ENCODE measurements around the gene PHF21A.

The PHF21A gene

GRCh38 chr11:45933846-45934579 lies 187.2 kb downstream of the PHF21A start:
- no peaks in the 10 kb centered on the region for H3K27me3 ChIP-seq (ENCODE audit: control insufficient read depth, insufficient read depth, low read length)
- H3K4me1 ChIP-seq (ENCODE audit: control insufficient read depth, insufficient read depth, low read length), result peaks cover 9% of the 10 kb centered on the region; the same call in 1 of the 2 replicates
- no peak overlapping the region for H3K27ac ChIP-seq (ENCODE audit: low read depth, low read length)
- peaks cover 52% of the 10 kb centered on the region for H3K36me3 ChIP-seq (ENCODE audit: control insufficient read depth, insufficient read depth, low read length)
- H3K4me3 ChIP-seq (ENCODE audit: low read depth, low read length), result no peak overlapping the region
- no peaks in the 10 kb centered on the region for H3K9me3 ChIP-seq (ENCODE audit: control insufficient read depth, insufficient read depth, low read depth, low read length)
- no peak overlapping the region for H3K9ac ChIP-seq (ENCODE audit: low read length)

- Histone ChIP-seq H3K9ac (ENCODE audit: low read length) (no peak overlapping the region), H3K4me1 (ENCODE audit: control insufficient read depth, insufficient read depth, low read length) (peaks cover 6% of the 10 kb centered on the region; the same call in 1 of the 2 replicates), H3K36me3 (ENCODE audit: control insufficient read depth, insufficient read depth, low read length) (peaks cover 56% of the 10 kb centered on the region), H3K4me3 (ENCODE audit: low read depth, low read length) (no peak overlapping the region), H3K9me3 (ENCODE audit: control insufficient read depth, insufficient read depth, low read depth, low read length) (no peaks in the 10 kb centered on the region), H3K27ac (ENCODE audit: low read depth, low read length) (no peak overlapping the region), H3K27me3 (ENCODE audit: control insufficient read depth, insufficient read depth, low read length) (no peaks in the 10 kb centered on the region)
These were observed 188.0 kb downstream of the PHF21A start for GRCh38 chr11:45933131-45933831.

- Histone ChIP-seq H3K27ac (ENCODE audit: low read depth, low read length) (no peak overlapping the region), H3K4me3 (ENCODE audit: low read depth, low read length) (no peak overlapping the region), H3K36me3 (ENCODE audit: control insufficient read depth, insufficient read depth, low read length) (peaks cover 66% of the 10 kb centered on the region), H3K9ac (ENCODE audit: low read length) (no peak overlapping the region), H3K9me3 (ENCODE audit: control insufficient read depth, insufficient read depth, low read depth, low read length) (no peaks in the 10 kb centered on the region), H3K27me3 (ENCODE audit: control insufficient read depth, insufficient read depth, low read length) (no peaks in the 10 kb centered on the region), H3K4me1 (ENCODE audit: control insufficient read depth, insufficient read depth, low read length) (no peaks in the 10 kb centered on the region)
These were observed 189.0 kb downstream of the PHF21A start for GRCh38 chr11:45932217-45932616.

- no peak overlapping the region for H3K4me3 ChIP-seq (ENCODE audit: low read depth, low read length)
- no peaks in the 10 kb centered on the region for H3K27me3 ChIP-seq (ENCODE audit: control insufficient read depth, insufficient read depth, low read length)
- no peak overlapping the region for H3K9ac ChIP-seq (ENCODE audit: low read length)
- peaks cover 68% of the 10 kb centered on the region for H3K36me3 ChIP-seq (ENCODE audit: control insufficient read depth, insufficient read depth, low read length)
- no peaks in the 10 kb centered on the region for H3K9me3 ChIP-seq (ENCODE audit: control insufficient read depth, insufficient read depth, low read depth, low read length)
- H3K4me1 ChIP-seq (ENCODE audit: control insufficient read depth, insufficient read depth, low read length), result no peaks in the 10 kb centered on the region
- H3K27ac ChIP-seq (ENCODE audit: low read depth, low read length), result no peak overlapping the region
These were observed 189.5 kb downstream of the PHF21A start for GRCh38 chr11:45931739-45932138.

- H3K9ac ChIP-seq (ENCODE audit: low read length), result no peak overlapping the region
- H3K27me3 ChIP-seq (ENCODE audit: control insufficient read depth, insufficient read depth, low read length), result no peaks in the 10 kb centered on the region
- H3K4me3 ChIP-seq (ENCODE audit: low read depth, low read length), result no peak overlapping the region
- no peaks in the 10 kb centered on the region for H3K9me3 ChIP-seq (ENCODE audit: control insufficient read depth, insufficient read depth, low read depth, low read length)
- H3K36me3 ChIP-seq (ENCODE audit: control insufficient read depth, insufficient read depth, low read length), result peaks cover 69% of the 10 kb centered on the region
- H3K27ac ChIP-seq (ENCODE audit: low read depth, low read length), result no peak overlapping the region
- H3K4me1 ChIP-seq (ENCODE audit: control insufficient read depth, insufficient read depth, low read length), result no peaks in the 10 kb centered on the region
These were observed 190.2 kb downstream of the PHF21A start for GRCh38 chr11:45930951-45931570.

GRCh38 chr11:45930031-45930794 lies 191.0 kb downstream of the PHF21A start:
- H3K36me3 ChIP-seq (ENCODE audit: control insufficient read depth, insufficient read depth, low read length), result peaks cover 66% of the 10 kb centered on the region
- H3K4me3 ChIP-seq (ENCODE audit: low read depth, low read length), result no peak overlapping the region
- no peaks in the 10 kb centered on the region for H3K4me1 ChIP-seq (ENCODE audit: control insufficient read depth, insufficient read depth, low read length)
- no peaks in the 10 kb centered on the region for H3K27me3 ChIP-seq (ENCODE audit: control insufficient read depth, insufficient read depth, low read length)
- no peaks in the 10 kb centered on the region for H3K9me3 ChIP-seq (ENCODE audit: control insufficient read depth, insufficient read depth, low read depth, low read length)
- no peak overlapping the region for H3K27ac ChIP-seq (ENCODE audit: low read depth, low read length)
- H3K9ac ChIP-seq (ENCODE audit: low read length), result no peak overlapping the region

GRCh38 chr11:45929486-45930030 lies 191.7 kb downstream of the PHF21A start:
- peaks cover 59% of the 10 kb centered on the region for H3K36me3 ChIP-seq (ENCODE audit: control insufficient read depth, insufficient read depth, low read length)
- no peaks in the 10 kb centered on the region for H3K4me1 ChIP-seq (ENCODE audit: control insufficient read depth, insufficient read depth, low read length)
- no peak overlapping the region for H3K9ac ChIP-seq (ENCODE audit: low read length)
- peaks cover 3% of the 10 kb centered on the region; the same call in 1 of the 2 replicates for H3K27me3 ChIP-seq (ENCODE audit: control insufficient read depth, insufficient read depth, low read length)
- H3K27ac ChIP-seq (ENCODE audit: low read depth, low read length), result no peak overlapping the region
- H3K4me3 ChIP-seq (ENCODE audit: low read depth, low read length), result no peak overlapping the region
- no peaks in the 10 kb centered on the region for H3K9me3 ChIP-seq (ENCODE audit: control insufficient read depth, insufficient read depth, low read depth, low read length)

GRCh38 chr11:45928535-45929215 lies 192.6 kb downstream of the PHF21A start:
- H3K27me3 ChIP-seq (ENCODE audit: control insufficient read depth, insufficient read depth, low read length), result peaks cover 10% of the 10 kb centered on the region; the same call in 1 of the 2 replicates
- H3K4me3 ChIP-seq (ENCODE audit: low read depth, low read length), result no peak overlapping the region
- H3K9ac ChIP-seq (ENCODE audit: low read length), result no peak overlapping the region
- H3K9me3 ChIP-seq (ENCODE audit: control insufficient read depth, insufficient read depth, low read depth, low read length), result no peaks in the 10 kb centered on the region
- no peak overlapping the region for H3K27ac ChIP-seq (ENCODE audit: low read depth, low read length)
- H3K4me1 ChIP-seq (ENCODE audit: control insufficient read depth, insufficient read depth, low read length), result peaks cover 4% of the 10 kb centered on the region; the same call in 1 of the 2 replicates
- peaks cover 50% of the 10 kb centered on the region for H3K36me3 ChIP-seq (ENCODE audit: control insufficient read depth, insufficient read depth, low read length)

GRCh38 chr11:45927684-45928413 lies 193.4 kb downstream of the PHF21A start:
- Histone ChIP-seq H3K4me3 (ENCODE audit: low read depth, low read length) (no peak overlapping the region), H3K36me3 (ENCODE audit: control insufficient read depth, insufficient read depth, low read length) (peaks cover 42% of the 10 kb centered on the region), H3K9me3 (ENCODE audit: control insufficient read depth, insufficient read depth, low read depth, low read length) (no peaks in the 10 kb centered on the region), H3K9ac (ENCODE audit: low read length) (no peak overlapping the region), H3K27me3 (ENCODE audit: control insufficient read depth, insufficient read depth, low read length) (peaks cover 17% of the 10 kb centered on the region), H3K4me1 (ENCODE audit: control insufficient read depth, insufficient read depth, low read length) (peaks cover 4% of the 10 kb centered on the region; the same call in 1 of the 2 replicates), H3K27ac (ENCODE audit: low read depth, low read length) (no peak overlapping the region)

- Histone ChIP-seq H3K27me3 (ENCODE audit: control insufficient read depth, insufficient read depth, low read length) (peaks cover 22% of the 10 kb centered on the region), H3K36me3 (ENCODE audit: control insufficient read depth, insufficient read depth, low read length) (peaks cover 40% of the 10 kb centered on the region), H3K4me3 (ENCODE audit: low read depth, low read length) (no peak overlapping the region)
These were observed 193.9 kb downstream of the PHF21A start for GRCh38 chr11:45927332-45927683.

More at GRCh38 chr11:45927332-45927683, 193.9 kb downstream of the PHF21A start:
- peaks cover 4% of the 10 kb centered on the region; the same call in 1 of the 2 replicates for H3K4me1 ChIP-seq (ENCODE audit: control insufficient read depth, insufficient read depth, low read length)
- H3K27ac ChIP-seq (ENCODE audit: low read depth, low read length), result no peak overlapping the region
- no peak overlapping the region for H3K9ac ChIP-seq (ENCODE audit: low read length)
- H3K9me3 ChIP-seq (ENCODE audit: control insufficient read depth, insufficient read depth, low read depth, low read length), result no peaks in the 10 kb centered on the region
